Thyroid gland (tissue), 4 donors: ENCODE results near the gene KRT5. TPM values are rescaled to one million over a fixed set of nuclear protein-coding genes. Genes with fewer than 3 reads are reported as not detected.

ENCODE experiments used
- DNase-seq, 2 donors: peaks; one replicate each; pipeline ENCODE4 v3.0.0-alpha.2; 2019
- H3K27ac ChIP-seq, 3 donors: fragments of 200-600 bp; sonication (generic); 1 replicate in 2 of 3; 2 replicates in 1 of 3; pipeline ENCODE4 v1.5.1; 2016 to 2019; ENCODE audit warnings: mild to moderate bottlenecking in 1 of 3, moderate library complexity in 1 of 3
- H3K27me3 ChIP-seq: fragments of 200-600 bp; sonication (generic); one replicate; pipeline ENCODE4 v1.5.1; 2019
- H3K36me3 ChIP-seq, 2 donors: fragments of 200-600 bp; sonication (generic); one replicate each; pipeline ENCODE4 v1.5.1; 2016 to 2019
- H3K4me1 ChIP-seq, 2 donors: fragments of 200-600 bp; sonication (generic); one replicate each; pipeline ENCODE4 v1.5.1; 2017 to 2019
- H3K4me3 ChIP-seq, 3 donors: fragments of 200-600 bp; sonication (generic); replicated peaks in 1 of 3; 1 replicate in 2 of 3; 2 replicates in 1 of 3; pipeline ENCODE4 v1.5.1; 2016; ENCODE audit warnings: mild to moderate bottlenecking in 1 of 3
- H3K9me3 ChIP-seq: fragments of 200-600 bp; sonication (generic); one replicate; pipeline ENCODE4 v1.5.1; 2017
- POLR2A ChIP-seq, 2 donors: fragments of 450-650 bp; IDR thresholded peaks; one replicate each; pipeline ENCODE4 v1.6.1; 2017; ENCODE audit warnings: antibody characterized with exemption in 2 of 2, mild to moderate bottlenecking in 2 of 2, moderate library complexity in 1 of 2
- WGBS, 2 donors: methylation state at CpG; one replicate each; pipeline ENCODE4 v1.1.5; 2017; 5-methylcytosine and 5-hydroxymethylcytosine counted together
- intact Hi-C: fragments of 100-400 bp; cut with DNase I; formaldehyde crosslinking; loops from one replicate; pipeline ENCODE4 v1.15.1; 2023
- total RNA-seq, 4 donors: library from RNA; depleted of rRNA; stranded (reverse); fragments of >200 nt; gene quantifications; one replicate each; pipeline ENCODE4 v1.2.3, GENCODE V29; 2016
- TF ChIP-seq, protein P1 (sequence below), 6 experiments: fragments of 200-600 bp in 3 of 6; fragments of 450-650 bp in 3 of 6; sonication (generic) in 3 of 6; IDR thresholded peaks; one replicate each; pipeline ENCODE4 v1.5.1; 2016 to 2019; ENCODE audit warnings: antibody characterized with exemption in 6 of 6, mild to moderate bottlenecking in 2 of 6, inconsistent platforms in 1 of 6, moderate library complexity in 1 of 6

Gene KRT5
- total RNA-seq, 4 donors from 2014 or later: 1.4 TPM; not detected in 3

DNA sequence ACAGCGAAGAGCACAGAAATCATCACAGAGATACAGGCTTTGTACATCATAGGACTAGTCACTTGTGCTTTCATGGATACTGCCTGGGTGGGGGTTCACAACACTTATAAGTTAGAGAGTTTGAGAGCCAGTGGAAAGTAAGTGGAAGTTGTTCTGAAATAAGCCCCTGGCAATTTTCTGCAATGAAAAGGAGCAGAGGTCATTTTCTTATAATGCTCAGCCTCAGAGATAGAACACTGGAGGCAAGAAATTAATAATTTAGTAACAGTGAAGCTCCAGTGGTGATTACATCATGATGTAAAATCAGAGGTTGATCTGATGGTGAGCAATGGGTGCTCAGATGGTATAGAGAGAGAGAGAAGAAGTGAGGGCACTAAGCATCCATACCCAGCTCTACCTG is 33.0 kb downstream of the KRT5 start:
- H3K4me1 ChIP-seq: no peaks in the 10 kb centered on the region
- H3K9me3 ChIP-seq: no peaks in the 10 kb centered on the region
- H3K36me3 ChIP-seq: no peaks in the 10 kb centered on the region
- intact Hi-C loops: no loop called here
- 49 to 54% methylated on average over 1 of the region's 1 CpG for WGBS, 2 donors
- H3K4me3 ChIP-seq: no peak overlapping the region
- DNase-seq: no peak
- TF ChIP-seq POLR2A (IDR thresholded peaks at IDR 0.05): no peak
- TF ChIP-seq, protein P1, sequence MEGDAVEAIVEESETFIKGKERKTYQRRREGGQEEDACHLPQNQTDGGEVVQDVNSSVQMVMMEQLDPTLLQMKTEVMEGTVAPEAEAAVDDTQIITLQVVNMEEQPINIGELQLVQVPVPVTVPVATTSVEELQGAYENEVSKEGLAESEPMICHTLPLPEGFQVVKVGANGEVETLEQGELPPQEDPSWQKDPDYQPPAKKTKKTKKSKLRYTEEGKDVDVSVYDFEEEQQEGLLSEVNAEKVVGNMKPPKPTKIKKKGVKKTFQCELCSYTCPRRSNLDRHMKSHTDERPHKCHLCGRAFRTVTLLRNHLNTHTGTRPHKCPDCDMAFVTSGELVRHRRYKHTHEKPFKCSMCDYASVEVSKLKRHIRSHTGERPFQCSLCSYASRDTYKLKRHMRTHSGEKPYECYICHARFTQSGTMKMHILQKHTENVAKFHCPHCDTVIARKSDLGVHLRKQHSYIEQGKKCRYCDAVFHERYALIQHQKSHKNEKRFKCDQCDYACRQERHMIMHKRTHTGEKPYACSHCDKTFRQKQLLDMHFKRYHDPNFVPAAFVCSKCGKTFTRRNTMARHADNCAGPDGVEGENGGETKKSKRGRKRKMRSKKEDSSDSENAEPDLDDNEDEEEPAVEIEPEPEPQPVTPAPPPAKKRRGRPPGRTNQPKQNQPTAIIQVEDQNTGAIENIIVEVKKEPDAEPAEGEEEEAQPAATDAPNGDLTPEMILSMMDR (IDR thresholded peaks at IDR 0.05): no peak
- no peaks in the 10 kb centered on the region for H3K27me3 ChIP-seq
- H3K27ac ChIP-seq: no peak overlapping the region

DNA sequence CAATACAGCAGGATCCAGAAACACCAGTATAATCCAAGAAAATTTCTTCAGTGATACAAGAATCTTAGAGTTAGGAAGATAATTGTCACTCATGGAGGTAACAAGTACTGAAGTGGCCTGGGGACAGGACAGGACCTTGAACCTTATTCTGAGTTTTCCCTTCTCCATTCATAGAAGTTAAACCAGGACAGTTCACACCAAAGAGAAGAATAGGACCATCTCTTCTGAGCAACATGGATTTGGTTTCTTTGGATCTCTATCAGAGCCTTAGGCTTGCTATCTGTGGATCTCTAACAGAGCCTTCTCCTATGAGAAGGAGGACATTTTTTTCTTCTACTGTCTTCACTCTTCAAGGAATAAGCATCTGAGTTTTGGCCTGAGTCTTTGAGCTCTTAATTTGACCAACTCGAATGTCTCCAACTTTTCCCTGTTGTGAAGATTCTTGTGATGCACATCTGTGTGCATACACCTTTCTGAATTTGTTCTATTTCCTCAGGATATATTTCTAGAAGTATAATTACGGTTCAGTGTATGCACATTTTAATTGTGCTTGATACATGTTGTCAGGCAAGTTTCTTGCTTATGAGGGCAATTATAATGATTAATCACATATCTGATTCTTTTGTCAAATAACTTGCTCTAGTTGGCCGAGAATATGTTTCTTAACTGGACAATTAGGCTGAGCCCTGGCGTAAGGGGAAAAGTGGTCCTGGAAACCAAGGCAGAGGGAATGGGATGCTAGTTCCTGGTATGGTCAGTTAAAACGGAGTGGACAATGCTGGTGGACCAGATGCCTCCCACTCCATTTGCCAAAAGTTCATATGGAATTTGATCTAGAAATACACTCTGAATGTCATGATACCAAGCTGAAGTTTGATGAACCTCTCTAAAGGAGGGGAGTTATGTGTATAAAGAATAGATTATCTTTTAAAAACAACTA is 33.8 kb downstream of the KRT5 start:
- H3K4me3 ChIP-seq: no peak overlapping the region
- no peaks in the 10 kb centered on the region for H3K36me3 ChIP-seq
- no peaks in the 10 kb centered on the region for H3K9me3 ChIP-seq
- no peak for DNase-seq
- WGBS, 2 donors: 84 to 91% methylated on average over 5 of the region's 5 CpGs
- no peaks in the 10 kb centered on the region for H3K4me1 ChIP-seq
- H3K27me3 ChIP-seq: no peaks in the 10 kb centered on the region
- no peak for TF ChIP-seq POLR2A (IDR thresholded peaks at IDR 0.05)
- TF ChIP-seq, protein P1 (IDR thresholded peaks at IDR 0.05): no peak
- intact Hi-C loops: no loop called here
- H3K27ac ChIP-seq: no peak overlapping the region

DNA sequence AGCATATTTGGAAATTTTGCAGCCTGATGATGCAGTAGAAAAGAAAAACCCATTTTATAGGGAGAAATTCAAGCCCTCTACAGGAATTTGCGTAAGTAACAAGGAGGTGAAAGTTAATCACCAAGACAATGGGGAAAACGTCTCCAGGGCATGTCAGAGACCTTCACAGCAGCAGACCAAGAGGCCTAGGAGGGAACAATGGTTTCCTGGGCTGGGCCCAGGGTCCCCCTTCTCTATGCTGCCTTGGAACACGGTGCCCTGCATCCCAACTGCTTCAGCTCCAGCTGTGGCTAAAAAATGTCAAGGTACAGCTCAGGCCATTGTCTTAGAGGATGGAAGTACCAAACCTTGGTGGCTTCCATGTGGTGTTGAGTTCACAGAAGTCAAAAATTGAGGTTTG is 40.1 kb downstream of the KRT5 start:
- Histone ChIP-seq H3K4me1 (no peaks in the 10 kb centered on the region), H3K36me3 (no peaks in the 10 kb centered on the region), H3K27me3 (no peaks in the 10 kb centered on the region), H3K4me3 (no peak overlapping the region), H3K9me3 (no peaks in the 10 kb centered on the region), H3K27ac (no peak overlapping the region)
- intact Hi-C loops: no loop called here
- DNase-seq: no peak
- WGBS, 2 donors: 64 to 66% methylated on average over 3 of the region's 3 CpGs
- TF ChIP-seq POLR2A (IDR thresholded peaks at IDR 0.05): no peak
- TF ChIP-seq, protein P1 (IDR thresholded peaks at IDR 0.05): no peak

DNA sequence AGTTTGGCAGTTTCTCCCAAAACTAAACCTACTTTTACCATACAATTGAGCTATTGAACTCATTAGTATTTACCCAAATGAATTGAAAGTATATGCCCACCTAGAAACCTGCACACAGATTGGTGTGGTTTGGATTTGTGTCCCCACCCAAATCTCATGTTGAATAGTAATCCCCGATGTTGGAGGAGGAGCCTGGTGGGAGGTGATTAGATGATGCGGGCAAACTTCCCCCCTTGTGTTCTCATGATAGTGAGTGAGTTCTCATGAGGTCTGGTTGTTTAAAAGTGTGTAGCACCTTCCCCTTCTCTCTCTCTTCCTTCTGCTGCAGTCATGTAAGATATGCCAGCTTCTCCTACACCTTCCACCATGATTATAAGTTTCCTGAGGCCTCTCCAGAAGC is 42.5 kb downstream of the KRT5 start:
- Histone ChIP-seq H3K27ac (no peak overlapping the region), H3K9me3 (no peaks in the 10 kb centered on the region), H3K27me3 (no peaks in the 10 kb centered on the region), H3K4me1 (no peaks in the 10 kb centered on the region), H3K36me3 (no peaks in the 10 kb centered on the region), H3K4me3 (no peak overlapping the region)
- TF ChIP-seq, protein P1 (IDR thresholded peaks at IDR 0.05): no peak
- no peak for TF ChIP-seq POLR2A (IDR thresholded peaks at IDR 0.05)
- intact Hi-C loops: no loop called here
- no peak for DNase-seq
- WGBS, 2 donors: 60 to 71% methylated on average over 2 of the region's 2 CpGs

DNA sequence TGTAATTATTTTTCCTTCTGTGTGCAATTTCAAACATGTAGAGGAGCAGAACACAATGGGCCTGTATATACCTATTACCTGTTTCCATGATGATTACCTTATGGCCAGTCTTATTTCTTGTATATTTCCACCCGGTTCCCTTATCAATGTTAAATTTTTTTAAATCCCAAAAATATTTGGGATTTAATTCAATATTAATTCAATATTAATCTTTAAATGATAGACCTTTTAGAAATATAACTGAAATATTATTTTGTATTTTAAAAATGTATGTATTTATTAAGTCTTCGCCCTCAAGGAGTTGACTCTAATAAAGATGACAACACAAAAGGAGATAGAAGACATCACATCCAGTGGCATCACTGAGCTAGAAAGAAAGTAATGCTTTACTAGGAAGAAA is 46.0 kb downstream of the KRT5 start:
- no peak for DNase-seq
- Histone ChIP-seq H3K27me3 (no peaks in the 10 kb centered on the region), H3K4me1 (no peaks in the 10 kb centered on the region), H3K36me3 (no peaks in the 10 kb centered on the region), H3K4me3 (no peak overlapping the region), H3K9me3 (no peaks in the 10 kb centered on the region), H3K27ac (no peak overlapping the region)
- 93 to 95% methylated on average over 2 of the region's 2 CpGs for WGBS, 2 donors
- intact Hi-C loops: no loop called here
- TF ChIP-seq POLR2A (IDR thresholded peaks at IDR 0.05): no peak
- TF ChIP-seq, protein P1 (IDR thresholded peaks at IDR 0.05): no peak
